ENCODE measurements around the gene TSPAN31.

The TSPAN31 gene

GRCh38 chr12:57735952-57736740, 8.7 kb upstream of the TSPAN31 start:
- no peak for DNase-seq (ENCODE audit: low read depth)

- DNase-seq (ENCODE audit: low read depth): no peak
These were observed 7.9 kb upstream of the TSPAN31 start for GRCh38 chr12:57736741-57737466.

GRCh38 chr12:57737467-57738460, 7.1 kb upstream of the TSPAN31 start:
- DNase-seq (ENCODE audit: low read depth): no peak

GRCh38 chr12:57738661-57739237, 6.1 kb upstream of the TSPAN31 start, which contains the start of gene AGAP2:
AGAP2 (minus strand) TSS chr12:57738742; CDS start chr12:57738246, 496 bp downstream.
- no peak for DNase-seq (ENCODE audit: low read depth)

- DNase-seq (ENCODE audit: low read depth): no peak
These were observed 5.5 kb upstream of the TSPAN31 start for GRCh38 chr12:57739387-57739786.

GRCh38 chr12:57739914-57740538, 4.8 kb upstream of the TSPAN31 start:
- DNase-seq (ENCODE audit: low read depth): no peak

- DNase-seq (ENCODE audit: low read depth): peak; percentile 76
These were observed 4.0 kb upstream of the TSPAN31 start for GRCh38 chr12:57740656-57741412.

GRCh38 chr12:57741413-57741789, 3.4 kb upstream of the TSPAN31 start:
- no peak for DNase-seq (ENCODE audit: low read depth)

GRCh38 chr12:57741844-57742738, 2.7 kb upstream of the TSPAN31 start:
- peak; percentile 71 for DNase-seq (ENCODE audit: low read depth)

- DNase-seq (ENCODE audit: low read depth): no peak
These were observed 1.1 kb upstream of the TSPAN31 start for GRCh38 chr12:57743769-57744168.

- DNase-seq (ENCODE audit: low read depth): peak; percentile 68
These were observed 554 bp upstream of the TSPAN31 start for GRCh38 chr12:57744194-57744776.

- no peak for DNase-seq (ENCODE audit: low read depth)
These were observed 644 bp downstream of the TSPAN31 start for GRCh38 chr12:57745485-57745881.

GRCh38 chr12:57746025-57746424, 1.2 kb downstream of the TSPAN31 start:
- no peak for DNase-seq (ENCODE audit: low read depth)

- no peak for DNase-seq (ENCODE audit: low read depth)
These were observed 4.2 kb downstream of the TSPAN31 start for GRCh38 chr12:57749061-57749460.

- no peak for DNase-seq (ENCODE audit: low read depth)
These were observed 6.0 kb downstream of the TSPAN31 start for GRCh38 chr12:57750561-57751431.

- no peak for DNase-seq (ENCODE audit: low read depth)
These were observed 6.6 kb downstream of the TSPAN31 start for GRCh38 chr12:57751432-57751787.

- DNase-seq (ENCODE audit: low read depth): peak; percentile 99
These were observed 7.2 kb downstream of the TSPAN31 start, which contains the start of gene CDK4 for GRCh38 chr12:57751788-57752667. CDK4 (minus strand) TSS chr12:57752310; CDS start chr12:57751717, 593 bp downstream.

Data from T follicular helper cell (primary cell).